NCI-H2081 treated with DMSO at 0.1 percent for 48 hours (cell line): ENCODE measurements around the gene MSN.
"Not testable (repeated sequence)": the region's sequence is repeated elsewhere in the genome, so short reads cannot be mapped to it uniquely, and the experiment has no call there.

Experiments
- DNase-seq: peaks from one replicate; lab custom pipeline; 2025; lab: John Stamatoyannopoulos, UW

MSN gene

GRCh38 chrX:65667503-65668376, at the start of gene MSN:
Gene MSN, plus strand, starts transcription at chrX:65667654. Its CDS starts 188 bp downstream, at chrX:65667842.
- peak; percentile 13 for DNase-seq

GRCh38 chrX:65620096-65620705, 47.3 kb upstream of the MSN start:
- DNase-seq, result not testable (repeated sequence)

GRCh38 chrX:65630771-65631170, 36.7 kb upstream of the MSN start:
- no peak for DNase-seq

- DNase-seq, result no peak
Observed at GRCh38 chrX:65633826-65634225, 33.6 kb upstream of the MSN start.

- no peak for DNase-seq
Observed at GRCh38 chrX:65634732-65635131, 32.7 kb upstream of the MSN start.

- DNase-seq, result no peak
Observed at GRCh38 chrX:65635378-65635777, 32.1 kb upstream of the MSN start.

- no peak for DNase-seq
Observed at GRCh38 chrX:65635822-65636221, 31.6 kb upstream of the MSN start.

- DNase-seq, result not testable (repeated sequence)
Observed at GRCh38 chrX:65636261-65636660, 31.2 kb upstream of the MSN start.

- DNase-seq, result no peak
Observed at GRCh38 chrX:65637335-65637734, 30.1 kb upstream of the MSN start.

GRCh38 chrX:65642914-65643491, 24.5 kb upstream of the MSN start:
- DNase-seq, result no peak

GRCh38 chrX:65643531-65644052, 23.9 kb upstream of the MSN start:
- DNase-seq, result no peak

GRCh38 chrX:65644621-65645289, 22.7 kb upstream of the MSN start:
- DNase-seq, result no peak

- DNase-seq, result no peak
Observed at GRCh38 chrX:65647801-65648200, 19.7 kb upstream of the MSN start.

GRCh38 chrX:65652098-65652497, 15.4 kb upstream of the MSN start:
- DNase-seq, result no peak

GRCh38 chrX:65657009-65657441, 10.4 kb upstream of the MSN start:
- DNase-seq, result not testable (repeated sequence)

- no peak for DNase-seq
Observed at GRCh38 chrX:65657659-65658058, 9.8 kb upstream of the MSN start.

- DNase-seq, result no peak
Observed at GRCh38 chrX:65658229-65658628, 9.2 kb upstream of the MSN start.

- DNase-seq, result no peak
Observed at GRCh38 chrX:65667157-65667502, 324 bp upstream of the MSN start.

- peak; percentile 52 for DNase-seq
Observed at GRCh38 chrX:65668377-65669310, 1.2 kb downstream of the MSN start.

- DNase-seq, result no peak
Observed at GRCh38 chrX:65671286-65671685, 3.8 kb downstream of the MSN start.

- DNase-seq, result no peak
Observed at GRCh38 chrX:65671966-65672365, 4.5 kb downstream of the MSN start.
